Mesendoderm (in vitro differentiated cells): ENCODE results near the gene AKT3.

Source experiments
- DNase-seq: peaks from one replicate; pipeline ENCODE4 v3.0.0; 2013
- H2AK5ac ChIP-seq: 2 replicates; pipeline ENCODE4 v1.6.1; 2013; ENCODE audit warnings: low read length, inconsistent platforms
- H2BK120ac ChIP-seq: 2 replicates; pipeline ENCODE4 v1.6.1; 2013; ENCODE audit warnings: low read depth, mild to moderate bottlenecking, low read length, moderate library complexity, mixed read lengths
- H2BK15ac ChIP-seq: replicated peaks from 2 replicates; pipeline ENCODE4 v1.6.1; 2013; ENCODE audit warnings: low read depth, mild to moderate bottlenecking, moderate library complexity
- H2BK5ac ChIP-seq: 2 replicates; pipeline ENCODE4 v1.6.1; 2013; ENCODE audit warnings: low read length, inconsistent platforms
- H3K18ac ChIP-seq: 2 replicates; pipeline ENCODE4 v1.6.1; 2013; ENCODE audit warnings: mild to moderate bottlenecking, low read length, mixed read lengths
- H3K23ac ChIP-seq: one replicate; pipeline ENCODE4 v1.6.1; 2013; ENCODE audit warnings: low read length
- H3K27ac ChIP-seq: 2 replicates; pipeline ENCODE4 v1.5.1; 2013; ENCODE audit warnings: low read depth, mild to moderate bottlenecking, inconsistent platforms, low read length, moderate library complexity
- H3K27me3 ChIP-seq: 2 replicates; pipeline ENCODE4 v1.6.1; 2013; ENCODE audit warnings: low read length, control low read depth, mild to moderate bottlenecking, inconsistent platforms; ENCODE audit not compliant: insufficient read depth, poor library complexity
- H3K36me3 ChIP-seq: 2 replicates; pipeline ENCODE4 v1.6.1; 2013; ENCODE audit warnings: low read length, inconsistent platforms; ENCODE audit not compliant: control insufficient read depth, insufficient read depth
- H3K4ac ChIP-seq: one replicate; pipeline ENCODE4 v1.6.1; 2013; ENCODE audit warnings: low read depth, mild to moderate bottlenecking, low read length, moderate library complexity
- H3K4me1 ChIP-seq: 2 replicates; pipeline ENCODE4 v1.6.1; 2013; ENCODE audit warnings: low read depth, low read length, inconsistent platforms; ENCODE audit not compliant: control insufficient read depth
- H3K4me2 ChIP-seq: 2 replicates; pipeline ENCODE4 v1.6.1; 2013; ENCODE audit warnings: low read length
- H3K4me3 ChIP-seq: 2 replicates; pipeline ENCODE4 v1.5.1; 2013; ENCODE audit warnings: mild to moderate bottlenecking, low read length
- H3K56ac ChIP-seq: one replicate; pipeline ENCODE4 v1.6.1; 2013; ENCODE audit warnings: low read length
- H3K79me1 ChIP-seq: 2 replicates; pipeline ENCODE4 v1.6.1; 2013; ENCODE audit warnings: low read length, inconsistent platforms
- H3K79me2 ChIP-seq: 2 replicates; pipeline ENCODE4 v1.6.1; 2013; ENCODE audit warnings: mild to moderate bottlenecking, low read length; ENCODE audit not compliant: control insufficient read depth, insufficient read depth
- H3K9ac ChIP-seq: 2 replicates; pipeline ENCODE4 v1.6.1; 2013; ENCODE audit warnings: low read length, inconsistent platforms
- H4K5ac ChIP-seq: one replicate; pipeline ENCODE4 v1.6.1; 2013; ENCODE audit warnings: low read length
- H4K8ac ChIP-seq: one replicate; pipeline ENCODE4 v1.6.1; 2013; ENCODE audit warnings: low read depth, mild to moderate bottlenecking, control low read depth, low read length, moderate library complexity
- WGBS: extraction: QIAGEN DNeasy Blood & Tissue Kit; methylation state at CpG from one replicate; pipeline ENCODE4 v1.1.7; 2013; ENCODE audit warnings: low lambda C conversion rate, missing lambda C conversion rate; ENCODE audit not compliant: insufficient coverage; ENCODE audit errors: extremely low coverage; 5-methylcytosine and 5-hydroxymethylcytosine counted together

Gene AKT3

GRCh38 chr1:243639027-243639658, 210.9 kb downstream of the AKT3 start:
- Histone ChIP-seq H3K4me3 (no peak overlapping the region), H3K79me1 (no peaks in the 10 kb centered on the region), H2BK120ac (no peak overlapping the region), H3K27ac (no peak overlapping the region), H3K18ac (no peak overlapping the region), H3K79me2 (no peaks in the 10 kb centered on the region), H3K4me1 (no peaks in the 10 kb centered on the region), H2BK15ac (no peak overlapping the region), H2BK5ac (no peak overlapping the region), H2AK5ac (no peak overlapping the region), H3K36me3 (no peaks in the 10 kb centered on the region), H3K23ac (no peak overlapping the region), H4K5ac (no peak overlapping the region), H3K9ac (no peak overlapping the region), H3K27me3 (no peaks in the 10 kb centered on the region), H3K56ac (no peak overlapping the region), H3K4ac (no peak overlapping the region), H4K8ac (no peak overlapping the region), H3K4me2 (no peak overlapping the region)
- WGBS = no CpG with 5 or more reads among the region's 4 CpGs
- DNase-seq = no peak

DNA sequence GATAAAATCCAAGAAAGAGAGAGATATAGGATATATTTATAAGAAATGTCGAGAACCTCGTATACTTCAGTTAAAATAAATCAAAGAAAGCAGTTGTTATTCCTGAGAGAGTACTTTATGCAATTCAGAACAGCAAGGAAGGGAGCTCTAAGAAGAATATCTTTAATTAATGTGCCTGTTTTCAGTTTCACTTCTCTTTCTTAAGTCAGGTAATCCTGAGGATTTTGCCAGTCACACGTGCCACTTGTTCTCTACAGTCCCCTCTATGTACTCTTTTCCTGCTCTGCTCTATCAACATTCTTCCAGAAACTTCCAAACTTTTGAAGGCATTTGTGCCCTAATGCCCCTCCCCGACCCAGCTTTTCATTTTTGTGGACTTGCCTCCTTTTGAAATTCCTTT, 211.9 kb downstream of the AKT3 start:
- H3K27ac ChIP-seq = no peak overlapping the region
- no peaks in the 10 kb centered on the region for H3K79me1 ChIP-seq
- H3K23ac ChIP-seq = no peak overlapping the region
- no peak overlapping the region for H2AK5ac ChIP-seq
- H4K8ac ChIP-seq = no peak overlapping the region
- H3K27me3 ChIP-seq = no peaks in the 10 kb centered on the region
- no peak overlapping the region for H4K5ac ChIP-seq
- no peak overlapping the region for H3K56ac ChIP-seq
- H3K9ac ChIP-seq = no peak overlapping the region
- H2BK5ac ChIP-seq = no peak overlapping the region
- H2BK120ac ChIP-seq = no peak overlapping the region
- 100% methylated on average over 2 of the region's 4 CpGs for WGBS
- H3K4me2 ChIP-seq = no peak overlapping the region
- no peak overlapping the region for H3K4me3 ChIP-seq
- H2BK15ac ChIP-seq = no peak overlapping the region
- DNase-seq = no peak
- no peaks in the 10 kb centered on the region for H3K79me2 ChIP-seq
- H3K4me1 ChIP-seq = no peaks in the 10 kb centered on the region
- no peak overlapping the region for H3K4ac ChIP-seq
- H3K36me3 ChIP-seq = no peaks in the 10 kb centered on the region
- H3K18ac ChIP-seq = no peak overlapping the region

DNA sequence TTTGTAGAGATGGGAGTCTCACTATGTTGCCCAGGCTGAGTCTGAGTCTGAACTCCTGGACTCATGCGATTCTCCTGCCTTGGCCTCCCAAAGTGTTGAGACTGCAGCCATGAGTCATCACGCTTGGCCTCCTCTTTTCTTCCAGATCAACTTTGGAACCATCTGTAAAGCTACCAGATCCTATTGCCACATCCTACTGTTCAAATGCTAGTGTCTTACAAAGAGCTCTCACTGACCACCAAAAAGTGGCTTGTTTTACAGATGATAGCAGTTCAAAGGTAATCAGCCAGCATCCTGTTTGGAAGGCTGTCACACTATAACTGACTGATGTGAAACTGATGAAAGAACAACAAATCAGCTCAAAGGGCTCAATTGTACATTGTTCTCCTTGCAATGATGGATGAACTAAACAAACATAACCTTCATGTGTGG, 221.6 kb downstream of the AKT3 start:
- Histone ChIP-seq H2BK120ac (no peak overlapping the region), H3K79me1 (no peaks in the 10 kb centered on the region), H2BK5ac (no peak overlapping the region), H3K4me3 (no peak overlapping the region), H3K23ac (no peak overlapping the region), H3K56ac (no peak overlapping the region), H3K79me2 (no peaks in the 10 kb centered on the region), H3K4me2 (no peak overlapping the region), H2AK5ac (no peak overlapping the region), H3K4ac (no peak overlapping the region), H3K4me1 (no peaks in the 10 kb centered on the region), H3K27ac (no peak overlapping the region), H3K18ac (no peak overlapping the region), H4K8ac (no peak overlapping the region), H3K9ac (no peak overlapping the region), H4K5ac (no peak overlapping the region), H3K36me3 (peaks cover under 1% of the 10 kb centered on the region), H3K27me3 (no peaks in the 10 kb centered on the region), H2BK15ac (no peak overlapping the region)
- no CpG with 5 or more reads among the region's 2 CpGs for WGBS
- no peak for DNase-seq

- Histone ChIP-seq H2BK5ac (no peak overlapping the region), H3K27ac (no peak overlapping the region), H3K4me2 (no peak overlapping the region), H3K4me1 (no peaks in the 10 kb centered on the region), H3K79me1 (no peaks in the 10 kb centered on the region), H2BK15ac (no peak overlapping the region), H4K8ac (no peak overlapping the region), H3K4ac (no peak overlapping the region), H3K36me3 (peaks cover 2% of the 10 kb centered on the region), H4K5ac (no peak overlapping the region), H3K56ac (no peak overlapping the region), H3K23ac (no peak overlapping the region), H3K79me2 (no peaks in the 10 kb centered on the region), H3K18ac (no peak overlapping the region), H3K9ac (no peak overlapping the region), H2AK5ac (no peak overlapping the region), H3K27me3 (no peaks in the 10 kb centered on the region), H3K4me3 (peak overlapping the region; percentile 20), H2BK120ac (no peak overlapping the region)
- WGBS = no CpG with 5 or more reads among the region's 2 CpGs
- DNase-seq = no peak
Observed at GRCh38 chr1:243623841-243624240, 226.2 kb downstream of the AKT3 start.

DNA sequence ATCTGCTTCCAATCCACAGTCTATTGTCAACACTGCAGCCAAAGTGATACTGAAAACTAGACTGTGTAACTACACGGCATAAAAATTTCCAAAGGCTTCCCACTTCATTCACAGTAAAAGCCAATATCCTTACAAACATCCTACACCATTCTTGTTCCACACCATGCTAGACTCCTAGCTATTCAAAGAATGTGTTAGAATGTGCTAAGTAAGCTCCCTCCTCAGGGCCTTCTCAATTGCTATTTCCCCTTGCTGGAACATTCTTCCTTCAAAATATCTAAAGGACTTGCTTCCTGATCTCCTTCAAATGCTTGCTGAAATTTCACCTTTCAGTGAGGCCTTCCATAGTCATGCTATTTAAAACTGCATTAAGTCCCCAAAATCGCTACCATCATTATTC, 228.1 kb downstream of the AKT3 start:
- H3K4me3 ChIP-seq = no peak overlapping the region
- no peak overlapping the region for H3K9ac ChIP-seq
- H3K79me2 ChIP-seq = no peaks in the 10 kb centered on the region
- no peak overlapping the region for H3K56ac ChIP-seq
- H3K36me3 ChIP-seq = peaks cover 2% of the 10 kb centered on the region
- no peaks in the 10 kb centered on the region for H3K27me3 ChIP-seq
- H2BK15ac ChIP-seq = no peak overlapping the region
- H4K8ac ChIP-seq = no peak overlapping the region
- no peak overlapping the region for H3K23ac ChIP-seq
- no peak overlapping the region for H2AK5ac ChIP-seq
- no peaks in the 10 kb centered on the region for H3K4me1 ChIP-seq
- H4K5ac ChIP-seq = no peak overlapping the region
- peak; percentile 93 for DNase-seq
- H3K18ac ChIP-seq = no peak overlapping the region
- H3K79me1 ChIP-seq = no peaks in the 10 kb centered on the region
- no peak overlapping the region for H3K4ac ChIP-seq
- H3K4me2 ChIP-seq = no peak overlapping the region
- H2BK120ac ChIP-seq = no peak overlapping the region
- H2BK5ac ChIP-seq = no peak overlapping the region
- no peak overlapping the region for H3K27ac ChIP-seq
- no CpG with 5 or more reads among the region's 2 CpGs for WGBS

DNA sequence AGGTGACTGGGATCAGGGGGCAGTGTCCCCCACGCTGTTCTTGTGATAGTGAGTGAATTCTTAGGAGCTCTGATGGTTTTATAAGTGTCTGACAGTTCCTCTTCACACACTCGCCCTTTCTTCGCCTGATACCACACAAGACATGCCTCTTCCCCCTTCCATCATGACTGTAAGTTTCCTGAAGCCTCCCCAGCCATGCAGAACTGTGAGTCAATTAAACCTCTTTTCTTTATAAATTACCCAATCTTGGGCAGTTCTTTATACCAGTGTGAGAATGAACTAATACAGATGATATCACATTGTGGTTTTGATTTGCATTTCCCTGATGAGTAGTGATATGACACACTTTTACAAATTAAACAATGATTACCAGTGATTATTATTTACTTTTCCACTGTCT, 229.9 kb downstream of the AKT3 start:
- Histone ChIP-seq H3K27me3 (no peaks in the 10 kb centered on the region), H3K18ac (no peak overlapping the region), H3K23ac (no peak overlapping the region), H3K9ac (no peak overlapping the region), H3K27ac (no peak overlapping the region), H3K4me2 (no peak overlapping the region), H3K4me3 (no peak overlapping the region), H3K4ac (no peak overlapping the region), H3K79me1 (no peaks in the 10 kb centered on the region), H3K56ac (no peak overlapping the region), H4K5ac (no peak overlapping the region), H3K79me2 (no peaks in the 10 kb centered on the region), H2BK5ac (no peak overlapping the region), H3K4me1 (no peaks in the 10 kb centered on the region), H3K36me3 (peaks cover 2% of the 10 kb centered on the region), H2BK120ac (no peak overlapping the region), H2BK15ac (no peak overlapping the region), H4K8ac (no peak overlapping the region), H2AK5ac (no peak overlapping the region)
- DNase-seq = no peak
- no CpG with 5 or more reads among the region's 3 CpGs for WGBS
